H9 (cell line): ENCODE results near the gene IL1RAPL1. TPM values are rescaled to one million over a fixed set of nuclear protein-coding genes. Genes with fewer than 3 reads are reported as not detected.
A peak's percentile ranks its signal among the peaks of the same experiment; 100 is the strongest.

ENCODE experiments used
- DNase-seq: peaks from one replicate; pipeline ENCODE4 v3.0.0-alpha.2; 2017
- H2AFZ ChIP-seq: one replicate; pipeline ENCODE4 v1.6.1; 2013; ENCODE audit warnings: mild to moderate bottlenecking, low read length, control low read depth, moderate library complexity
- H2AK5ac ChIP-seq: 2 replicates; pipeline ENCODE4 v1.6.1; 2013; ENCODE audit warnings: low read length, control low read depth, mixed read lengths; ENCODE audit not compliant: insufficient read length
- H2BK120ac ChIP-seq: one replicate; pipeline ENCODE4 v1.6.1; 2013; ENCODE audit warnings: low read depth, mild to moderate bottlenecking, low read length, control low read depth, inconsistent platforms; ENCODE audit not compliant: poor library complexity, severe bottlenecking
- H2BK12ac ChIP-seq: 2 replicates; pipeline ENCODE4 v1.6.1; 2013; ENCODE audit warnings: low read length, control low read depth, mixed read lengths, low read depth; ENCODE audit not compliant: insufficient read length
- H2BK15ac ChIP-seq: 2 replicates; pipeline ENCODE4 v1.6.1; 2013; ENCODE audit warnings: low read depth, low read length, control low read depth
- H2BK20ac ChIP-seq: one replicate; pipeline ENCODE4 v1.6.1; 2013; ENCODE audit warnings: low read depth, mild to moderate bottlenecking, low read length, control low read depth, inconsistent platforms; ENCODE audit not compliant: poor library complexity, severe bottlenecking
- H2BK5ac ChIP-seq: 2 replicates; pipeline ENCODE4 v1.6.1; 2013; ENCODE audit warnings: low read length, control low read depth, mixed read lengths; ENCODE audit not compliant: insufficient read length
- H3K14ac ChIP-seq: 2 replicates; pipeline ENCODE4 v1.6.1; 2013; ENCODE audit warnings: low read length, control low read depth; ENCODE audit not compliant: insufficient read depth
- H3K18ac ChIP-seq: 2 replicates; pipeline ENCODE4 v1.6.1; 2013; ENCODE audit warnings: low read depth, mild to moderate bottlenecking, mixed read lengths, low read length, control low read depth; ENCODE audit not compliant: insufficient read length
- H3K23ac ChIP-seq: 2 replicates; pipeline ENCODE4 v1.6.1; 2013; ENCODE audit warnings: low read length, control low read depth, mixed read lengths, low read depth; ENCODE audit not compliant: insufficient read length
- H3K23me2 ChIP-seq: 2 replicates; pipeline ENCODE4 v1.6.1; 2013; ENCODE audit warnings: low read depth, mild to moderate bottlenecking, mixed read lengths, low read length, control low read depth; ENCODE audit not compliant: insufficient read length, poor library complexity, severe bottlenecking
- H3K27ac ChIP-seq: 2 replicates; pipeline ENCODE4 v1.5.1; 2013; ENCODE audit warnings: low read length, control low read depth, mixed read lengths, low read depth; ENCODE audit not compliant: insufficient read length
- H3K27me3 ChIP-seq: 2 replicates; pipeline ENCODE4 v1.6.1; 2013; ENCODE audit warnings: low read length, control low read depth, inconsistent platforms; ENCODE audit not compliant: insufficient read depth
- H3K4ac ChIP-seq: 2 replicates; pipeline ENCODE4 v1.6.1; 2013; ENCODE audit warnings: low read depth, mild to moderate bottlenecking, control low read depth, inconsistent platforms, low read length, moderate library complexity
- H3K4me1 ChIP-seq: 2 replicates; pipeline ENCODE4 v1.6.1; 2013; ENCODE audit warnings: low read length, control low read depth, inconsistent platforms; ENCODE audit not compliant: insufficient read depth
- H3K4me2 ChIP-seq: 2 replicates; pipeline ENCODE4 v1.6.1; 2013; ENCODE audit warnings: low read length, control low read depth, mixed read lengths; ENCODE audit not compliant: insufficient read length, insufficient read depth
- H3K56ac ChIP-seq: 2 replicates; pipeline ENCODE4 v1.6.1; 2013; ENCODE audit warnings: low read depth, mild to moderate bottlenecking, mixed read lengths, low read length, control low read depth; ENCODE audit not compliant: insufficient read length
- H3K79me1 ChIP-seq: 2 replicates; pipeline ENCODE4 v1.6.1; 2013; ENCODE audit warnings: low read depth, mild to moderate bottlenecking, moderate library complexity, low read length, control low read depth, inconsistent platforms; ENCODE audit not compliant: insufficient read depth, poor library complexity, severe bottlenecking
- H3K79me2 ChIP-seq: 2 replicates; pipeline ENCODE4 v1.6.1; 2013; ENCODE audit warnings: low read length, control low read depth, inconsistent platforms; ENCODE audit not compliant: insufficient read depth
- H3K9ac ChIP-seq: 2 replicates; pipeline ENCODE4 v1.6.1; 2013; ENCODE audit warnings: low read length, control low read depth, mixed read lengths; ENCODE audit not compliant: insufficient read length; ENCODE audit errors: extremely low read depth
- H3K9me3 ChIP-seq: one replicate; pipeline ENCODE4 v1.6.1; 2013; ENCODE audit warnings: low read depth, low read length, inconsistent platforms; ENCODE audit not compliant: control insufficient read depth
- H3T11ph ChIP-seq: one replicate; pipeline ENCODE4 v1.6.1; 2013; ENCODE audit warnings: mild to moderate bottlenecking, low read length, control low read depth, inconsistent platforms
- H4K20me1 ChIP-seq: one replicate; pipeline ENCODE4 v1.6.1; 2013; ENCODE audit not compliant: control insufficient read depth, insufficient read length, insufficient read depth
- H4K5ac ChIP-seq: 2 replicates; pipeline ENCODE4 v1.6.1; 2013; ENCODE audit warnings: low read depth, mild to moderate bottlenecking, mixed read lengths, low read length, control low read depth; ENCODE audit not compliant: insufficient read length
- H4K8ac ChIP-seq: replicated peaks from 2 replicates; pipeline ENCODE4 v1.6.1; 2013; ENCODE audit warnings: low read length, control low read depth, mixed read lengths, low read depth; ENCODE audit not compliant: insufficient read length
- H4K91ac ChIP-seq: 2 replicates; pipeline ENCODE4 v1.6.1; 2013; ENCODE audit warnings: low read depth, mild to moderate bottlenecking, moderate library complexity, mixed read lengths, low read length, control low read depth; ENCODE audit not compliant: insufficient read length
- H3K27ac Mint-ChIP-seq, 3 experiments: 2 replicates in 2 of 3; 3 replicates in 1 of 3; pipeline ENCODE4 v1.8.0; 2020 to 2021; ENCODE audit warnings: mixed read lengths in 3 of 3, mild to moderate bottlenecking in 1 of 3, moderate library complexity in 1 of 3
- H3K27me3 Mint-ChIP-seq: 2 replicates; pipeline ENCODE4 v1.8.0; 2021; ENCODE audit warnings: low read depth, mild to moderate bottlenecking, moderate library complexity, mixed read lengths
- H3K36me3 Mint-ChIP-seq, 3 experiments: 2 replicates in 2 of 3; 3 replicates in 1 of 3; pipeline ENCODE4 v1.8.0; 2020 to 2021; ENCODE audit warnings: low read depth in 3 of 3, mixed read lengths in 3 of 3; ENCODE audit not compliant: insufficient read depth in 1 of 3
- H3K4me1 Mint-ChIP-seq, 2 experiments: 2 replicates each; pipeline ENCODE4 v1.8.0; 2020; ENCODE audit warnings: mixed read lengths in 2 of 2
- H3K4me3 Mint-ChIP-seq, 2 experiments: 2 replicates in 1 of 2; 3 replicates in 1 of 2; pipeline ENCODE4 v1.8.0; 2020 to 2021; ENCODE audit warnings: mild to moderate bottlenecking in 2 of 2, mixed read lengths in 2 of 2, moderate library complexity in 1 of 2
- H3K9me3 Mint-ChIP-seq, 2 experiments: 2 replicates in 1 of 2; 3 replicates in 1 of 2; pipeline ENCODE4 v1.8.0; 2020; ENCODE audit warnings: mild to moderate bottlenecking in 2 of 2, mixed read lengths in 2 of 2, moderate library complexity in 1 of 2
- WGBS: extraction: QIAGEN DNeasy Blood & Tissue Kit; methylation state at CpG from one replicate; pipeline ENCODE4 v1.1.7; 2013; ENCODE audit warnings: missing lambda C conversion rate, low lambda C conversion rate, mixed read lengths; ENCODE audit not compliant: insufficient read length; ENCODE audit errors: extremely low coverage; 5-methylcytosine and 5-hydroxymethylcytosine counted together
- total RNA-seq: library from RNA; stranded (reverse); gene quantifications from 2 replicates; pipeline ENCODE4 v1.2.1, GENCODE V29; 2021
- TF ChIP-seq, protein P1 (sequence below): fragments of 200-600 bp; sonication (generic); conservative IDR thresholded peaks from 3 replicates; pipeline ENCODE4 v1.8.0; 2021; ENCODE audit warnings: antibody characterized with exemption, mild to moderate bottlenecking

Gene IL1RAPL1
- total RNA-seq, 1 experiment from 2014 or later = 0.31 TPM

- no peaks in the 10 kb centered on the region; the same call in 1 of the 2 replicates for H3K4me1 ChIP-seq
These were observed 1374.8 kb downstream of the IL1RAPL1 start for GRCh38 chrX:29962061-29962460.

More at GRCh38 chrX:29962061-29962460, 1374.8 kb downstream of the IL1RAPL1 start:
- H3K27me3 Mint-ChIP-seq = no peaks in the 10 kb centered on the region
- H3K79me2 ChIP-seq = no peaks in the 10 kb centered on the region
- TF ChIP-seq, protein P1, sequence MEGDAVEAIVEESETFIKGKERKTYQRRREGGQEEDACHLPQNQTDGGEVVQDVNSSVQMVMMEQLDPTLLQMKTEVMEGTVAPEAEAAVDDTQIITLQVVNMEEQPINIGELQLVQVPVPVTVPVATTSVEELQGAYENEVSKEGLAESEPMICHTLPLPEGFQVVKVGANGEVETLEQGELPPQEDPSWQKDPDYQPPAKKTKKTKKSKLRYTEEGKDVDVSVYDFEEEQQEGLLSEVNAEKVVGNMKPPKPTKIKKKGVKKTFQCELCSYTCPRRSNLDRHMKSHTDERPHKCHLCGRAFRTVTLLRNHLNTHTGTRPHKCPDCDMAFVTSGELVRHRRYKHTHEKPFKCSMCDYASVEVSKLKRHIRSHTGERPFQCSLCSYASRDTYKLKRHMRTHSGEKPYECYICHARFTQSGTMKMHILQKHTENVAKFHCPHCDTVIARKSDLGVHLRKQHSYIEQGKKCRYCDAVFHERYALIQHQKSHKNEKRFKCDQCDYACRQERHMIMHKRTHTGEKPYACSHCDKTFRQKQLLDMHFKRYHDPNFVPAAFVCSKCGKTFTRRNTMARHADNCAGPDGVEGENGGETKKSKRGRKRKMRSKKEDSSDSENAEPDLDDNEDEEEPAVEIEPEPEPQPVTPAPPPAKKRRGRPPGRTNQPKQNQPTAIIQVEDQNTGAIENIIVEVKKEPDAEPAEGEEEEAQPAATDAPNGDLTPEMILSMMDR = no peak
- no peak overlapping the region for H3K56ac ChIP-seq
- no peak overlapping the region for H3T11ph ChIP-seq
- H3K9me3 ChIP-seq = no peaks in the 10 kb centered on the region
- no peak overlapping the region for H3K4me2 ChIP-seq
- H3K4ac ChIP-seq = no peak overlapping the region
- H3K9me3 Mint-ChIP-seq = peaks cover 7 to 32% of the 10 kb centered on the region in 2 experiments
- no peak for DNase-seq
- no peak overlapping the region for H2BK15ac ChIP-seq
- no peak overlapping the region for H2BK12ac ChIP-seq
- no peak overlapping the region for H4K91ac ChIP-seq
- no peak overlapping the region for H2AFZ ChIP-seq
- no peak overlapping the region for H4K5ac ChIP-seq
- H3K23me2 ChIP-seq = no peaks in the 10 kb centered on the region
- H3K4me1 Mint-ChIP-seq = peaks cover 49 to 51% of the 10 kb centered on the region in 2 experiments
- no peak overlapping the region for H2AK5ac ChIP-seq
- H3K4me3 Mint-ChIP-seq = no peak overlapping the region
- no peaks in the 10 kb centered on the region for H3K79me1 ChIP-seq
- peak overlapping the region in 2 of 3 experiments; percentile 66 to 96; a peak in 4 of 7 replicates for H3K27ac Mint-ChIP-seq
- no peaks in the 10 kb centered on the region for H4K20me1 ChIP-seq
- H3K27ac ChIP-seq = no peak overlapping the region
- H3K27me3 ChIP-seq = no peaks in the 10 kb centered on the region
- no peak overlapping the region for H3K14ac ChIP-seq
- H3K18ac ChIP-seq = no peak overlapping the region
- H3K23ac ChIP-seq = no peak overlapping the region
- no peak overlapping the region for H3K9ac ChIP-seq
- no peak overlapping the region for H4K8ac ChIP-seq
- no peak overlapping the region for H2BK5ac ChIP-seq
- no peak overlapping the region for H2BK120ac ChIP-seq
- no CpG with 5 or more reads among the region's 2 CpGs for WGBS
- H2BK20ac ChIP-seq = no peak overlapping the region
- H3K36me3 Mint-ChIP-seq = peaks cover 0 to 4% (median 0%) of the 10 kb centered on the region in 3 experiments; a peak in 2 of 7 replicates
